IPS DF 19.7 (cell line): ENCODE data around the gene USP35.

Source experiments
- DNase-seq: peaks from one replicate; pipeline ENCODE4 v3.0.0-alpha.2; 2013; ENCODE audit warnings: low read depth, low spot score

USP35 gene

GRCh38 chr11:78196661-78197091 lies 8.0 kb downstream of the USP35 start:
- no peak for DNase-seq

- no peak for DNase-seq
Observed at GRCh38 chr11:78197816-78198215, 9.1 kb downstream of the USP35 start.

- DNase-seq, result no peak
Observed at GRCh38 chr11:78199015-78199652, 10.4 kb downstream of the USP35 start.

GRCh38 chr11:78199653-78200015 lies 10.9 kb downstream of the USP35 start:
- DNase-seq, result no peak

- DNase-seq, result no peak
Observed at GRCh38 chr11:78200061-78200460, 11.3 kb downstream of the USP35 start.

- no peak for DNase-seq
Observed at GRCh38 chr11:78200553-78200952, 11.8 kb downstream of the USP35 start.

GRCh38 chr11:78201096-78201818 lies 12.5 kb downstream of the USP35 start:
- no peak for DNase-seq

- no peak for DNase-seq
Observed at GRCh38 chr11:78202733-78203167, 14.0 kb downstream of the USP35 start.

- no peak for DNase-seq
Observed at GRCh38 chr11:78203184-78203583, 14.5 kb downstream of the USP35 start.

GRCh38 chr11:78205256-78205655 lies 16.5 kb downstream of the USP35 start:
- DNase-seq, result no peak

GRCh38 chr11:78205691-78206090 lies 17.0 kb downstream of the USP35 start:
- no peak for DNase-seq

GRCh38 chr11:78207532-78208256 lies 19.0 kb downstream of the USP35 start:
- no peak for DNase-seq

- DNase-seq, result no peak
Observed at GRCh38 chr11:78208257-78209165, 19.8 kb downstream of the USP35 start.

GRCh38 chr11:78209478-78209877 lies 20.8 kb downstream of the USP35 start:
- DNase-seq, result no peak

- DNase-seq, result no peak
Observed at GRCh38 chr11:78210000-78210608, 21.4 kb downstream of the USP35 start.

GRCh38 chr11:78211565-78211964 lies 22.8 kb downstream of the USP35 start:
- no peak for DNase-seq

- DNase-seq, result no peak
Observed at GRCh38 chr11:78212586-78213371, 24.1 kb downstream of the USP35 start.

GRCh38 chr11:78213526-78214330 lies 25.0 kb downstream of the USP35 start:
- no peak for DNase-seq

GRCh38 chr11:78214331-78215194 lies 25.8 kb downstream of the USP35 start:
- DNase-seq, result no peak
